Measurements from ENCODE around the gene POLR1G.
A peak's percentile ranks its signal among the peaks of the same experiment; 100 is the strongest.

GRCh38 chr19:45444318-45445041, 38.0 kb downstream of the POLR1G start:
- TF ChIP-seq CTCF (IDR thresholded peaks at IDR 0.05) (no peak), REST (IDR thresholded peaks at IDR 0.05; ENCODE audit: low read depth, low read length) (peak; percentile 45; the same call in 1 of the 2 replicates), SMC3 (IDR thresholded peaks at IDR 0.05; ENCODE audit: low read depth, low read length) (no peak), ELF1 (IDR thresholded peaks at IDR 0.05) (no peak), POLR2AphosphoS5 (IDR thresholded peaks at IDR 0.05; ENCODE audit: low read depth, low read length) (no peak), YY1 (IDR thresholded peaks at IDR 0.05; ENCODE audit: low read depth) (no peak), MXI1 (IDR thresholded peaks at IDR 0.05; ENCODE audit: low read depth, low read length) (peak; percentile 18; the same call in 1 of the 2 replicates), EP300 (IDR thresholded peaks at IDR 0.05; ENCODE audit: borderline replicate concordance in 1 of 2, low read depth in 1 of 2, low read length in 1 of 2) (no peak; a peak in 1 of 4 replicates), TEAD4 (IDR thresholded peaks at IDR 0.05; ENCODE audit: borderline replicate concordance, insufficient read depth) (no peak), RAD21 (IDR thresholded peaks at IDR 0.05; ENCODE audit: low read length) (no peak), MAX (IDR thresholded peaks at IDR 0.05; ENCODE audit: low read depth) (no peak), PBX3 (IDR thresholded peaks at IDR 0.05) (no peak), IRF3 (IDR thresholded peaks at IDR 0.05; ENCODE audit: low read depth, low read length) (no peak), TCF12 (IDR thresholded peaks at IDR 0.05) (peak; percentile 16; the same call in 1 of the 2 replicates)
